ENCODE data around the gene SLC29A1. TPM values are rescaled to one million over a fixed set of nuclear protein-coding genes. Genes with fewer than 3 reads are reported as not detected.

The SLC29A1 gene
- 10 to 100 TPM; 18.3 to 95.5 (median 40.8) TPM for total RNA-seq

DNA sequence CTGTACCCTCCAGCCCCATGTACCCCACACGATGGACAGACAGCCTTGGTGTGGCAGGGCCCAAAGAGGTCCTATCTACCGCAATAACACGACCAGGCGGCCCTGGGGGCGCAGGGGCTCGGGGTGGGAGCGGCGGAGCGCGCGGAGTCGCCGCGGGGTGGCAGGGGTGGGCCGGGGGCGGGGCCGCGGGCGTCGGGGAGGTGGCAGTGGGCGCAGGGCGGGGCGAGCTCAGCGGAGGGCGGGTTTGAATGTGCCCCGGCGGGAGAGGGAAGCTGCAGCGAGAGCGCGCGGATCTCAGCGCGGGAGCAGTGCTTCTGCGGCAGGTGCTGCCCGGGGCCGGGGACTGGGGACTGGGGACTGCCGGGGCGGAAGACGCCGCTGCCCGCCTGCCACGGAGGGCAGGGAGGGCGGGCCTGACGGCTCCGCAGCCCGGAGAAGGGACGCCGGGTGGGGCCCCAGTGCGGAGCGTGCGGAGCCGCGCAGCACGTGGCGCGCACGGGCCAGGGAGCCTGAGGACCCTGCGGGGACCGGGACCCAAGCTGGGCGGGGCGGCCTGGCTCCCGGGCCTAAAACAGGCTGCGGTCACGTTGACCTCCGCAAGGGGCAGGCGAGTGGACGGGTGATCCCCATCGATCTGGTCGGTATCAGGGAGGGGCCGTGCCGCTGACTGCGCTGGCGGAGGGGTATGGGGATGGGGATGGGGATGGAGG is at the start of gene SLC29A1:
TSS of gene SLC29A1 (plus strand) at position 277 of the 710 bp plus-strand sequence. CDS start 3,719 bp downstream, outside the sequence.
- H3K27me3 ChIP-seq = no peaks in the 10 kb centered on the region
- in situ Hi-C loops (cut with MboI; ENCODE audit: low sequenced_read_pairs in 4 of 4) = no loop called here

GRCh38 chr6:44176130-44176761 is 47.1 kb upstream of the SLC29A1 start:
- H3K27me3 ChIP-seq = no peaks in the 10 kb centered on the region
- DNase-seq = no peak
- H3K4me1 ChIP-seq = peaks cover 0 to 7% of the 10 kb centered on the region in 2 donors
- intact Hi-C loops (cut with DNase I; ENCODE audit: low total_unique reads) (no loop called here), in situ Hi-C loops (cut with MboI; ENCODE audit: low sequenced_read_pairs in 4 of 4) (loop anchor here in 1 of 4 donors (10.0 kb wide), 1 partner anchor 59 kb away; no protein-coding TSS in a partner anchor)
- H3K36me3 ChIP-seq = no peaks in the 10 kb centered on the region
- H3K4me3 ChIP-seq = no peak overlapping the region
- no peaks in the 10 kb centered on the region for H3K9me3 ChIP-seq
- no peak for ATAC-seq
- no peak overlapping the region for H3K27ac ChIP-seq
- TF ChIP-seq CTCF (IDR thresholded peaks at IDR 0.05 in 4 of 5, conservative IDR thresholded peaks at IDR 0.05 in 1 of 5) = no peak
- no peak for TF ChIP-seq POLR2A (IDR thresholded peaks at IDR 0.05)

More for the DNA sequence above, at the start of gene SLC29A1:
- DNase-seq (peak; percentile 74 to 75), ATAC-seq (peak; percentile 35 to 47)
- H3K9me3 ChIP-seq = no peaks in the 10 kb centered on the region
- H3K4me3 ChIP-seq = peak within 1 kb of the TSS; percentile 61 to 85 (median 70)
- intact Hi-C loops (cut with DNase I; ENCODE audit: low total_unique reads) = loop anchor here (1.0 to 5.0 kb wide), 2 partner anchors 23 to 451 kb away; partner anchors contain the start of gene VEGFA
- H3K4me1 ChIP-seq = peaks cover 72 to 89% of the 10 kb centered on the region in 2 donors
- peak within 1 kb of the TSS; percentile 95 to 99 (median 98) for H3K27ac ChIP-seq
- no peaks in the 10 kb centered on the region for H3K36me3 ChIP-seq
- peak in 3 of 5 experiments; percentile 17 to 23 (median 22) for TF ChIP-seq CTCF (IDR thresholded peaks at IDR 0.05 in 4 of 5, conservative IDR thresholded peaks at IDR 0.05 in 1 of 5)
- TF ChIP-seq POLR2A (IDR thresholded peaks at IDR 0.05) = peak; percentile 80

- Histone ChIP-seq H3K27me3 (no peaks in the 10 kb centered on the region), H3K4me1 (peaks cover 0 to 7% of the 10 kb centered on the region in 2 donors), H3K9me3 (no peaks in the 10 kb centered on the region), H3K36me3 (no peaks in the 10 kb centered on the region), H3K4me3 (no peak overlapping the region), H3K27ac (no peak overlapping the region)
- TF ChIP-seq POLR2A (IDR thresholded peaks at IDR 0.05) = no peak
- TF ChIP-seq CTCF (IDR thresholded peaks at IDR 0.05 in 4 of 5, conservative IDR thresholded peaks at IDR 0.05 in 1 of 5) = no peak
- ATAC-seq (no peak), DNase-seq (no peak)
- in situ Hi-C loops (cut with MboI; ENCODE audit: low sequenced_read_pairs in 4 of 4) = loop anchor here in 1 of 4 donors (10.0 kb wide), 1 partner anchor 58 kb away; no protein-coding TSS in a partner anchor
- intact Hi-C loops (cut with DNase I; ENCODE audit: low total_unique reads) = no loop called here
Measured at GRCh38 chr6:44176762-44177509, 46.5 kb upstream of the SLC29A1 start.

- peak in 1 of 2 donors; percentile 21 for ATAC-seq
- H3K36me3 ChIP-seq = no peaks in the 10 kb centered on the region
- H3K27me3 ChIP-seq = no peaks in the 10 kb centered on the region
- TF ChIP-seq POLR2A (IDR thresholded peaks at IDR 0.05) (no peak), CTCF (IDR thresholded peaks at IDR 0.05 in 4 of 5, conservative IDR thresholded peaks at IDR 0.05 in 1 of 5) (no peak)
- intact Hi-C loops (cut with DNase I; ENCODE audit: low total_unique reads) = no loop called here
- DNase-seq = peak in 1 of 2 donors; percentile 33
- H3K4me1 ChIP-seq = peaks cover 0 to 2% of the 10 kb centered on the region in 2 donors
- in situ Hi-C loops (cut with MboI; ENCODE audit: low sequenced_read_pairs in 4 of 4) = loop anchor here in 1 of 4 donors (10.0 kb wide), 1 partner anchor 57 kb away; no protein-coding TSS in a partner anchor
- H3K9me3 ChIP-seq = no peaks in the 10 kb centered on the region
- peak overlapping the region in 2 of 4 donors; percentile 40 to 50 for H3K27ac ChIP-seq
- no peak overlapping the region for H3K4me3 ChIP-seq
Measured at GRCh38 chr6:44177691-44178423, 45.5 kb upstream of the SLC29A1 start.
